T1000 (cell line): ENCODE results near the gene METTL26.

Source experiments
- DNase-seq: peaks from one replicate; lab custom pipeline; 2025; ENCODE audit warnings: mixed read lengths; lab: John Stamatoyannopoulos, UW

Gene METTL26

GRCh38 chr16:637081-638018 lies 1.2 kb upstream of the METTL26 start:
- no peak for DNase-seq

GRCh38 chr16:635573-636205 lies 416 bp downstream of the METTL26 start:
- DNase-seq, result no peak

- DNase-seq, result no peak
Measured at GRCh38 chr16:634996-635395, 1.1 kb downstream of the METTL26 start.

- DNase-seq, result no peak
Measured at GRCh38 chr16:634051-634670, 1.9 kb downstream of the METTL26 start.

- DNase-seq, result no peak
Measured at GRCh38 chr16:633336-634050, 2.6 kb downstream of the METTL26 start.

GRCh38 chr16:632486-633335 lies 3.4 kb downstream of the METTL26 start:
- DNase-seq, result no peak

GRCh38 chr16:631808-632358 lies 4.2 kb downstream of the METTL26 start:
- DNase-seq, result no peak

GRCh38 chr16:630815-631405 lies 5.2 kb downstream of the METTL26 start, which contains the start of gene WFIKKN1:
TSS of gene WFIKKN1 (plus strand) at chr16:630985. CDS start at chr16:631254, 269 bp downstream.
- no peak for DNase-seq

GRCh38 chr16:630249-630814 lies 5.8 kb downstream of the METTL26 start:
- DNase-seq, result no peak

GRCh38 chr16:629833-630248 lies 6.3 kb downstream of the METTL26 start:
- no peak for DNase-seq

- DNase-seq, result no peak
Measured at GRCh38 chr16:629185-629832, 6.8 kb downstream of the METTL26 start.

GRCh38 chr16:628321-629061 lies 7.6 kb downstream of the METTL26 start:
- DNase-seq, result no peak

- DNase-seq, result no peak
Measured at GRCh38 chr16:627454-628239, 8.5 kb downstream of the METTL26 start.

- DNase-seq, result peak; percentile 91
Measured at GRCh38 chr16:626787-627453, 9.2 kb downstream of the METTL26 start.

- no peak for DNase-seq
Measured at GRCh38 chr16:625977-626765, 9.9 kb downstream of the METTL26 start.

GRCh38 chr16:625117-625976 lies 10.8 kb downstream of the METTL26 start:
- DNase-seq, result no peak
